Mucosa of stomach (tissue), 1 donor: ENCODE data around the gene A4GALT.

ENCODE experiments used
- H3K27me3 ChIP-seq: one replicate; pipeline ENCODE4 v1.7.0; 2013; ENCODE audit warnings: mild to moderate bottlenecking, low read length; ENCODE audit not compliant: control insufficient read depth, insufficient read depth
- H3K36me3 ChIP-seq: one replicate; pipeline ENCODE4 v1.7.0; 2013; ENCODE audit warnings: low read length; ENCODE audit not compliant: control insufficient read depth, insufficient read depth
- H3K4me1 ChIP-seq: one replicate; pipeline ENCODE4 v1.7.0; 2013; ENCODE audit warnings: mild to moderate bottlenecking, low read length; ENCODE audit not compliant: control insufficient read depth, insufficient read depth
- H3K4me3 ChIP-seq: one replicate; pipeline ENCODE4 v1.7.0; 2013; ENCODE audit warnings: low read length
- H3K9ac ChIP-seq: one replicate; pipeline ENCODE4 v1.7.0; 2013; ENCODE audit warnings: mild to moderate bottlenecking, low read length, moderate library complexity
- H3K9me3 ChIP-seq: one replicate; pipeline ENCODE4 v1.7.0; 2013; ENCODE audit warnings: mild to moderate bottlenecking, low read length, moderate library complexity; ENCODE audit not compliant: control insufficient read depth
- donor health status: Pancreatic carcinoma.

The A4GALT gene

DNA sequence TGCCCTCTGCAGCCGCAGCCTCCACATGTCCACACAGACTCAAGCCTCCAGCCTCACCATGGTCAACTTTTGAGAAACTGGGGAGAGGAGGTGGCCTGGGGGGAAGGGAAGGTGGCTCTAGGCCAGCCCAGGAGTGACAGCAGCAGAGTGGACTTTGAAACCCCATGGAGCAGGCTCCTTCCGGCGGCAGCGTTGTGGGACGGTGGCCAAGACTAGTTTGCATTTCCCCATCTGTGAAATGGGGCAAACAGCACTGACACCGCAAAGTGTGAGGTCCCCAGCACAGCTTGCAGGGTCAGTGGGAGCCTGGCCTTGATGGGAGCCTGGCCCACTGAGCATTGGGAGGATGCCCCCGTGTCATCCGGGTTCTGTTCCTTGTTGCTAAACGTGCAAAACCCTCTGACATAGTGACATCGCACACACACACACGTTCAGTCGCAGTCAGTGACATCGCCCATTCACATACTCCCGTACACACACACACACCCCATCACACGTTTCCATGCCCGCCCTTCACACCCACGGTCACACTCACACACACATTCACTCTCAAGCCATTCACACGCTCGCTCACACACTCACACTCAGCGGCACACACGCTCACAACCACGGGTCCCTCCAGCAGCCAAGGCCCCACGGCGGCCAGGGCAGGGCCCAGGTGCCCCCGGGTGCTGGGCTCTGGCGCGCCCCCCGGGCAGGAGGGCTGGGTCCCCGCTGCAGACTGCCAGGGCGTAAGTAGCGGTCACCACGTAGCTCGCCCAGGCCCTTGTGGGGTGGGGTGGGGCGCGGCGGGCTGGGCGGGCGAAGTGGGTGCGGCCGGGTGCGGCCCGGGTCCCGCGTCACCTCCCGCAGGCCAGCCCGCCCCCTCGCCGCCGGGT, 72.1 kb downstream of the A4GALT start:
- peak overlapping the region; percentile 71 for H3K4me3 ChIP-seq
- H3K36me3 ChIP-seq, result no peaks in the 10 kb centered on the region
- H3K27me3 ChIP-seq, result no peaks in the 10 kb centered on the region
- H3K4me1 ChIP-seq, result peaks cover 57% of the 10 kb centered on the region
- H3K9ac ChIP-seq, result peak overlapping the region; percentile 68
- H3K9me3 ChIP-seq, result no peaks in the 10 kb centered on the region

DNA sequence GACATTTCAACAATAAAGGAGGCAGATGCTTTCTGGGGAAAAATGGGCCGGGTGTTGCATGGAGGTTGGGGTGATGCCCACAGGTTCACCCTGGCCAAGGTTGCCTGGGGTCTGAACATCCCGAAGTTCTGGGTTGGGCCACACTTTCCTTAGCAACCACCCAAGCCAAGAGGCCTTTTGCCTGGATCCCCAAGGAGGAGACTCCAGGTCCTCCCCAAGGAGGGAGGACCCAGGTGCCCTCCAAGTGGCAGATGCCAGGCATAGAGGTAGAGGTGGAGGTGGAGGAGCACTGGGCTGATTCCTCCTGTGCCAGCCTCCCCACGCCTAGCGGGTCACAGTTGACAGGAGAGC, 72.7 kb downstream of the A4GALT start:
- Histone ChIP-seq H3K4me3 (no peak overlapping the region), H3K9ac (peak overlapping the region; percentile 68)

DNA sequence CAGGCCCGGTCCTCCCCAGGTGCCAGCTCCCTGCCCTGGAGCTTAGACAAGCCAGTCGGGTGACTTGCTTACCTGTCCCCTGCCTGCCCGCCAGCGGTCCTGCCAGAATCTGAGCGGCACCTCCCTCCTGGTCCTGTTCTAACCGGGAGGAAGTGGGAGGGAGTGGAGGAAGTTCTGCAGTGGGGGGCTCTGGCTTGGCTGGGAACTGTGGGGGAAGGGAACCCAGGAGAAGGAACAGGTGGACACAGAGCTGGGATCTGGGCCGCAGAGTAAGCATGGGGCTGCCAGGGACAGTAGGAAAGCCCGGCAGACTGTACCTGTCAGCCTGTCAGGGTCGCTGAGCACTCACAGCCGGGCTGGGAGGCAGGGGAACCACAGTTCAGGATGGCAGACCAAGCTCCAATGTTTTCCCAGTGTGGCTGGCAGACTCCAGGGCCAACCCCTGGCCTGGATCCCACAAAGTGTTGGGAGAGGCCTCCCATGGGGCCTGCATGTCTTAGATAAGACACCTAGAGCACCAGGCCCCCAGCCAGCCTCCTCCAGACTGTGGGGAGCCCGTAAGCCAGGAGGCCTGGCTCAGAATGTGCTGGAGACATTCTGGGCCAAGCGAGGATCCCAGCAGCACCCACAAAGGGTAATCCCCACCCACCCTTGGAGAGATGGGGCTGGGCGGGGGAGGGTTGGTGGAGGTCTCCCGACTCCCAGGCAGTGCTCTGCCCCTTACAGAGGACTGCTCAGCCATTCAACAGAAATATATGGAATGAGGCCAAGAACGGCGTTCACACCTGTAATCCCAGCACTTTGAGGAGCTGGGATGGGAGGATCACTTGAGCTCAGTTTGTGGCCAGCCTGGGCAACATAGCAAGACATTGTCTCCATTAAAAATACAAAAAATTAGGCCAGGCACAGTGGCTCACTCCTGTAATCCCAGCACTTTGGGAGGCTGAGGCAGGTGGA, 73.8 kb downstream of the A4GALT start:
- no peaks in the 10 kb centered on the region for H3K27me3 ChIP-seq
- H3K9me3 ChIP-seq, result no peaks in the 10 kb centered on the region
- no peaks in the 10 kb centered on the region for H3K36me3 ChIP-seq
- peak overlapping the region; percentile 59 for H3K9ac ChIP-seq
- no peak overlapping the region for H3K4me3 ChIP-seq
- peaks cover 65% of the 10 kb centered on the region for H3K4me1 ChIP-seq

More for the DNA sequence above, 72.7 kb downstream of the A4GALT start:
- Histone ChIP-seq H3K27me3 (no peaks in the 10 kb centered on the region), H3K4me1 (peaks cover 62% of the 10 kb centered on the region), H3K9me3 (no peaks in the 10 kb centered on the region), H3K36me3 (no peaks in the 10 kb centered on the region)

DNA sequence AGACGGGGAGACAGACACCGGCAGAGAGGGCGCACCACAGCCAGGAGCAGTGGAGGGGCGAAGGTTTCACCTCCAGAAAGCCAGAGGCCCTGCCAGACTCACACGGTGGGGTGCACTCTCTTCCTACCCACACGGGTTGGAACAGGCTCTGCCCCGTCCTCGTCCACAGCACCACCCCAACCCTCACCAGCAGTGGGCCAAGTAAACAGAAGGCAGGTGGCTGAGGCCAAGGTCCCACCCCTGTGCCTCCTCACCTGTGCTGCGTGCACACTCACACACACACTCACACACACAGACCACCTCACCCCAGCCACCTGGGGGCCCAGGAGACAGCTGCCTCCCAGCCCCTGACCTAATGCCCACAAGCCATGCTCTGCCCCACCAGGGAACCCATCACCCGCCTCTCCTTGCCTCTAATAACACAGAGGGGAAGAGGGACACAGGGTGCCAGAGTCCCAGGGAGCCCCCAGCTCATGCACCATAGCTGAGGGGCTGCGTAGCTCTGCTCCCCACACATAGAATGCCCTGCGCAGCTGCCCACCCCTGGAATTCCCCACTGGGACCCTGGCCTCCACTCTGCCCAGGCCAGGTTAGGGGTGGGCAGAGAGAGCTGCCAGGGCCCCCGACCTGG, 74.6 kb downstream of the A4GALT start:
- Histone ChIP-seq H3K27me3 (no peaks in the 10 kb centered on the region), H3K9me3 (no peaks in the 10 kb centered on the region), H3K4me1 (peaks cover 69% of the 10 kb centered on the region), H3K4me3 (no peak overlapping the region), H3K36me3 (no peaks in the 10 kb centered on the region), H3K9ac (peak overlapping the region; percentile 59)

DNA sequence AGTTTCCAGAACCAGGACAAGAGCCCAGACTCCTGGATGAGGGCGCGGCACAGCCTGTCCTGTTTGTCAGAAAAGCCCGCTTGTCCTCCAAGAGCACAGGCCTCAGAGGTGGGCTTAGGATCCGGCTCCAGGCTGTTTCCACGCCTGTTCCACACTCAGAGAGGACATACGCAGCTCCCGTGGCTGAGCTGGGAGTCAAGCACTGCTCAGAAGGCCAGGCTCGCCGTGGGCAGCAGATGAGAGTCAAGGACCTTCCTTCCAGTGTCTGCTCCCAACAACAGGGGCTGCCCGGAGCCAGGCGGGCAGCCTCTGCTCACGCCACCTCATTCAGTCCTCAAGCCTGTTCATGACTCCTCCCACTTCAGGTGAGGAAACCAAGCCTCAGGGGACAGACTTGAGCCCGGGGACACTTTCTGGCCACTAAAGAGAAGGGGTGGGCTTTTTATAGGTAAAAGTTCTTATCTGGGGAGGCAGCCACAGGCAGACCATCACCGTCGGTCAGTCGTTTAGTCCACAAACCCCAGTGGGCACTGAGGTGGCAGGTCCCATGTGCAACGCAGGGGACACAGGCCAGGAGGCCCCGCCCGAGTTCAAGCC, 75.2 kb downstream of the A4GALT start:
- Histone ChIP-seq H3K36me3 (no peaks in the 10 kb centered on the region), H3K27me3 (no peaks in the 10 kb centered on the region), H3K4me1 (peaks cover 69% of the 10 kb centered on the region), H3K9ac (peak overlapping the region; percentile 59), H3K9me3 (no peaks in the 10 kb centered on the region), H3K4me3 (no peak overlapping the region)

DNA sequence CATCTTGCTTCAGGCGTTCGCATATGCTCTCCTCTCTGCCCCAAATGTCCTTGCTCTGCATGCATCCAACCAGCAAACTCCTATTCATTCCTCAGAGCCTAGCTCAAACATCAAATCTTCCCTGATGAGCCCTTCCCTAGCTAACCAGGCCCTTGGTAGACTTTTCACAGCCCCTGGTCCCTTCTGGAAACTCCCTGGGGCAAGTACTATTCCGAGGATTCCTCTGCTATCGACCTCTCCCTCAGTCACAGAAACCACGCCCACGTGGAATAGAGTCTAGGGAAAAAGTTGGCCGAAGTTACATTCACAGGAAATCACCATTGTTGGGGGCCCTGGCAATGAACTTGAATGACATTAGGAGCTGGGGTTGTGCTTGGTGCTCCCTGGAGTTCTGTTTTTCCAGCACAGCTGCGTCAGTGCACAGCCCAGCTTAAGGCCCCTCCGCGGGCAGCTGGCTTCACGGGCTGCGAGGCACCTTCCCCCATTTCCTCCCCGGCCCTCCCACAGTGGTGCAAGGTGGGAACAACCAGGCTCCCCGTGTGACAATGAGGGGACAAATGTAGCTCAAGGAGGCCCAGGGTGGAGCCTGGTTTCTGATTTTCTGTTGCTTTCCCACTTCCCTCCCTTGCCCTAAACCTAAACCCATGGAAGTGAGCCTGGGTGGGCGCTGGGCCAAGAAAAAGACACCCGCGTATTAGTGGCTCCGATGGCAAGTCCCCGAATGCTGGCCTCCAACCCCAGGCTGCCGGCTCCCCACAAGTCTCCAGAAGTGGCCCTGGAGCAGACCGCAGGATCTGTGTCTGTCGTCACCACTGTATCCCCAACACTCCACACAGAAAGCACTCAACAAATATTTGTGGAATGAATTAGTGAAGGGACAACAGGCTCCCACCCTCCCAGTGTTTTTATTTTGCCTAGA, 76.0 kb downstream of the A4GALT start:
- Histone ChIP-seq H3K9ac (peak overlapping the region; percentile 59), H3K36me3 (no peaks in the 10 kb centered on the region), H3K27me3 (no peaks in the 10 kb centered on the region), H3K4me1 (peaks cover 68% of the 10 kb centered on the region), H3K9me3 (no peaks in the 10 kb centered on the region), H3K4me3 (no peak overlapping the region)

DNA sequence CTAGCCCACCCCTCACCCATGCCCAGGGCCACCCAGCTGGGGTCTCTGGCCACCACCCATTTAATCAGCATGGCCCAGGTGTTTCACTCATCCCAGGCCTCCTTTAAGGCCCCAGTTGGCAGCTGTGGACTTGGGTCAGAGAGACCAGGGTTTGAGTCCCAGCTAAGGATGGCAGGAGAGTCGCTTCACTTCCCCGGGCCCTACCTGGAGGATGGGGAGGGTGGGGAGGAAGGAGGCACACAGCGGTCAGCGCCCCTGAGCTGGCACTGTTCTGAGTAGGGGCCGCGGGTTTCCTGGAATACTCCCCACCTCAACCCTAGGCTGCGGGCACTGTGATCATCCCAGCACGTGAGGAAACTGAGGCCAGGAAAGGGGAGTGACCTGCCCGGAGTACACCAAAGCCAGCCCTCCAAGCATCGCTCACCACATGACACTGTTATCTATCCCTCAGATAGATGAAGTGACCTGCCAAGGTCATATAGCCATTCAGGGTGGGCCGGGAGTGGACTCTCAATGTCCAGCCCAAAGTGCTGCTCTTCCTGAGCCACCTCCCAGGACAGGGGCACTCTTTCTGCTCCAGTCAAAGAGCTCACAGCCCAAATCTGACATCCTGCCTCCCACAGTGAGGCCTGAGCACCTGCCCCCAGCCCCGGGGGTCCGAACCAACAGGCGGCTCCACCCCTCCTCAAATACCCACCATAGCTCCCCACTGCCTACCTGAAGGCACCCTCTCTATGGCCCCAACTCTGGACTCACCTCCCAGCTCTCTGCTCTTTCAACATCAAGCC, 76.8 kb downstream of the A4GALT start:
- no peaks in the 10 kb centered on the region for H3K36me3 ChIP-seq
- H3K9me3 ChIP-seq, result no peaks in the 10 kb centered on the region
- H3K27me3 ChIP-seq, result no peaks in the 10 kb centered on the region
- peak overlapping the region; percentile 59 for H3K9ac ChIP-seq
- no peak overlapping the region for H3K4me3 ChIP-seq
- H3K4me1 ChIP-seq, result peaks cover 64% of the 10 kb centered on the region

DNA sequence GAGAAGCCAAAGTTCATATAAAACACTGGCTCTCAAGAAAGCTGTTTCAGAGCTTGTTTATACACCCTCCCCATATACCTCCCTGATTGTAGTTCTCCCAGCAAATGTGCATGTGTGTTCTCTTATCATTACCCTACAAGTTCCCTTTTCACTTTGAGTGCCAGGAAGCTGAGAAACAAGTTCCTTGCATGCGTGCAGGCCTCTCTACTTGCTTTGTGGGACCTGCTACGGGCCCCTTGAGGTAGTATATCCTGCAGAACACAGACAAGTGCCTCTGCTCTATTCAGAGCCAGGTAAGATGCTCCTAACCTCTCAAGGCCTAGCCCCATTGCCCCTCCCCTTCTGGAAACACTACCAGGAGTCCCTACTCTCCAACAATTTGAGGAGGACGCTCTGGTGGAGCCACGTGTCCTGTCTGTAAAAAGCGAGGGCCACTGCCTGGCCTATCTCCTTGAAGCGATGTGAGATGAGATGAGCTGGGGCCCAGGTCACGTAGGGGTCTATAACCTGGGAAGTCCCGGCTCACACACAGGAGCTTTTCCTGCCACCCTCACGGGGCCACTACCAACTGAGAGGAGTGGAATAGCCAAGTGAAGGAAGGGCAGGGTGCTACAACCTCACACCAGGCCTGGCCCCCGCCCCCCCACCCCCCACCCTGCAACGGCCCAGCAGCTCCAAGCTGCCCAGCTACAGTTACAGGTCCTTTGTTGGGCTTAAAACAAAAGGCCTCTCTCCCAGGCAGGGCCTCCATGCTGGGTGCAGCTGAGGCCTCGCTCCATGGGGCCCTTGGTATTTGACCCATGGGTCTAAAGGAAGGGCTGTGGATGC, 77.7 kb downstream of the A4GALT start:
- Histone ChIP-seq H3K36me3 (no peaks in the 10 kb centered on the region), H3K4me3 (no peak overlapping the region), H3K27me3 (no peaks in the 10 kb centered on the region), H3K9ac (no peak overlapping the region), H3K4me1 (peaks cover 57% of the 10 kb centered on the region), H3K9me3 (no peaks in the 10 kb centered on the region)
